Caco-2 (cell line): Measurements from ENCODE around the gene SEMA4C. TPM values are rescaled to one million over a fixed set of nuclear protein-coding genes. Genes with fewer than 3 reads are reported as not detected.

Experiments
- BruUV-seq: library from RNA; stranded (reverse); fragments of 400-500 nt; replicated peaks from 2 replicates; lab custom pipeline; 2021; lab: Mats Ljungman, UMichigan
- CTCF ChIA-PET: fragments of 300-600 bp; sonication (Branson Sonifier 250); formaldehyde crosslinking; loops from one replicate; lab custom pipeline; 2022; ENCODE audit warnings: antibody characterized with exemption; lab: Charles Lee
- POLR2A ChIA-PET: fragments of 300-600 bp; sonication (Branson Sonifier 250); formaldehyde crosslinking; loops from one replicate; lab custom pipeline; 2022; ENCODE audit warnings: antibody characterized with exemption; lab: Charles Lee
- DNase-seq, 2 experiments: peaks; one replicate each; pipeline versions ENCODE4 v3.0.0 to v3.0.0-alpha.2; 2020 to 2022
- H3K27me3 ChIP-seq: replicated peaks from 2 replicates; pipeline ENCODE4 v1.6.0; 2011; ENCODE audit warnings: low read length; ENCODE audit not compliant: control insufficient read depth, insufficient read depth
- H3K36me3 ChIP-seq: 2 replicates; pipeline ENCODE4 v1.5.1; 2011; ENCODE audit warnings: low read length; ENCODE audit not compliant: control insufficient read depth, insufficient read depth
- H3K4me1 ChIP-seq: fragments of 250-450 bp; sonication (Bioruptor Pico); 2 replicates; pipeline ENCODE4 v1.5.1; 2020; ENCODE audit warnings: mild to moderate bottlenecking
- H3K4me3 ChIP-seq: 2 replicates; pipeline ENCODE4 v1.5.1; 2011; ENCODE audit warnings: low read depth, mild to moderate bottlenecking, control low read depth, low read length
- H3K9me3 ChIP-seq: fragments of 250-450 bp; sonication (Bioruptor Pico); 2 replicates; pipeline ENCODE4 v1.5.1; 2020; ENCODE audit warnings: mild to moderate bottlenecking, moderate library complexity
- H3K27ac Mint-ChIP-seq: one replicate; pipeline ENCODE4 v1.8.0; 2022; ENCODE audit warnings: mixed read lengths; ENCODE audit not compliant: unreplicated experiment
- H3K27me3 Mint-ChIP-seq: one replicate; pipeline ENCODE4 v1.8.0; 2022; ENCODE audit warnings: mixed read lengths; ENCODE audit not compliant: insufficient read depth, unreplicated experiment
- H3K36me3 Mint-ChIP-seq: one replicate; pipeline ENCODE4 v1.8.0; 2022; ENCODE audit warnings: mild to moderate bottlenecking, mixed read lengths; ENCODE audit not compliant: insufficient read depth, unreplicated experiment
- H3K4me1 Mint-ChIP-seq: one replicate; pipeline ENCODE4 v1.8.0; 2022; ENCODE audit warnings: low read depth, mixed read lengths; ENCODE audit not compliant: unreplicated experiment
- H3K4me3 Mint-ChIP-seq: one replicate; pipeline ENCODE4 v1.8.0; 2022; ENCODE audit warnings: mild to moderate bottlenecking, moderate library complexity, mixed read lengths; ENCODE audit not compliant: unreplicated experiment
- H3K9me3 Mint-ChIP-seq: one replicate; pipeline ENCODE4 v1.8.0; 2022; ENCODE audit warnings: mixed read lengths; ENCODE audit not compliant: unreplicated experiment
- intact Hi-C: fragments of 100-400 bp; cut with micrococcal nuclease; formaldehyde crosslinking; loops from one replicate; pipeline ENCODE4 v1.10.0; 2022; ENCODE audit not compliant: unreplicated experiment
- total RNA-seq: library from RNA; stranded (reverse); gene quantifications from 2 replicates; pipeline ENCODE4 v1.2.3, GENCODE V29; 2022
- TF ChIP-seq, protein P1 (sequence below), 2 experiments: fragments of 200-600 bp in 1 of 2; IDR thresholded peaks; 1 replicate in 1 of 2; 2 replicates in 1 of 2; pipeline versions ENCODE4 v1.5.1 to v1.8.0; 2011 to 2022; ENCODE audit warnings: antibody characterized with exemption in 1 of 2, control low read depth in 1 of 2, inconsistent platforms in 1 of 2, low read depth in 1 of 2, low read length in 1 of 2, mild to moderate bottlenecking in 1 of 2, moderate library complexity in 1 of 2; ENCODE audit not compliant: insufficient read depth in 1 of 2, severe bottlenecking in 1 of 2, unreplicated experiment in 1 of 2

The SEMA4C gene
- total RNA-seq, 1 experiment from 2014 or later, result 29.9 TPM

DNA sequence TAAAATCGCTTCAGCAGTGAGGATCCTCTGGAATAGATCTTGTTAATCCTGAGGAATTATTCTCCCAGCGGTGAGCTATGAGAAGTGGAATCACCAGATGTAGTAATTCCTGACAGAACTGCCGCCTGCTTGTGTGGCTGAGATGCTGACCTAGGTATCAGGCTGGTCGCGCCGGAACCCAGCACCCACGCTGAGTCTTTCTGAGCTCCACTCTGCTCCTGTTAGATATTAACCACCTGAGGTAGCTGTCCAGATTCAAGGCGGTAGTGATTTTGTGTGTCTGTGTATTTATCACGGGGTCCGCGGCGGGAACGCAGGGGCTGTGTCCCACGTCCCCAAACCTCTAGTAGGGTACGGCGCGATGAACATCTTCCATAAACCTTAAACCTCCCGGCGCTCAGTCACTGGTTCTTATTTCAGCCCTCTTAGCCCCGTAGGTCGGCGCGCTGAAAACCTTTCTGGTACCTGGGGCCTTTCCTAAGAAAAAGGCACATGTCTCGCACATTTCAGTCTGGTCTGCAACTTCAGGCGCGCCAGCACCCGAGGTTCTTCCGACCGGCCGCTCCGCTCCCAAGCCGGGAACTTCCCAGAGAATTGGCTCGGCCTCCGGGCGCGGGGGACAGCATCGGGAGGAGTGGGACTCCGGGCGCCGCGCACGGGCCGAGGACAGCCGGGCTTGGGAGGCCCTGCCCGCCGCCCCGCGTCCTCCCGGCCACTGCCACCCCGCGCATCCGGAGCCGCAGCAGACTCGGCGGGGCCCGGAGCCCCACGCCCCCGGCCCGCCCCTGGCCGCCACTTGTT is 54.4 kb downstream of the SEMA4C start:
- Mint-ChIP-seq H3K9me3 (no peaks in the 10 kb centered on the region), H3K36me3 (peaks cover 54% of the 10 kb centered on the region), H3K4me3 (peak overlapping the region; percentile 84), H3K27me3 (no peaks in the 10 kb centered on the region), H3K27ac (peak overlapping the region; percentile 42), H3K4me1 (peaks cover 34% of the 10 kb centered on the region)
- ChIA-PET POLR2A (interaction anchor here (0.5 kb wide), 3 partner anchors 43 to 55 kb away, joined by 3 to 10 read pairs (median 7); no protein-coding TSS in a partner anchor), CTCF (interaction anchor here (1.0 to 1.8 kb wide), 5 partner anchors 42 to 54 kb away, joined by 4 to 11 read pairs (median 5); partner anchors contain the start of genes ANKRD39 and CNNM4)
- Histone ChIP-seq H3K9me3 (no peaks in the 10 kb centered on the region), H3K4me1 (peaks cover 24% of the 10 kb centered on the region), H3K4me3 (peak overlapping the region; percentile 96), H3K27me3 (no peaks in the 10 kb centered on the region), H3K36me3 (peaks cover 3% of the 10 kb centered on the region)
- intact Hi-C loops, result loop anchor here (2.0 to 5.0 kb wide), 3 partner anchors 53 to 178 kb away; partner anchors contain the start of gene KANSL3
- TF ChIP-seq, protein P1, sequence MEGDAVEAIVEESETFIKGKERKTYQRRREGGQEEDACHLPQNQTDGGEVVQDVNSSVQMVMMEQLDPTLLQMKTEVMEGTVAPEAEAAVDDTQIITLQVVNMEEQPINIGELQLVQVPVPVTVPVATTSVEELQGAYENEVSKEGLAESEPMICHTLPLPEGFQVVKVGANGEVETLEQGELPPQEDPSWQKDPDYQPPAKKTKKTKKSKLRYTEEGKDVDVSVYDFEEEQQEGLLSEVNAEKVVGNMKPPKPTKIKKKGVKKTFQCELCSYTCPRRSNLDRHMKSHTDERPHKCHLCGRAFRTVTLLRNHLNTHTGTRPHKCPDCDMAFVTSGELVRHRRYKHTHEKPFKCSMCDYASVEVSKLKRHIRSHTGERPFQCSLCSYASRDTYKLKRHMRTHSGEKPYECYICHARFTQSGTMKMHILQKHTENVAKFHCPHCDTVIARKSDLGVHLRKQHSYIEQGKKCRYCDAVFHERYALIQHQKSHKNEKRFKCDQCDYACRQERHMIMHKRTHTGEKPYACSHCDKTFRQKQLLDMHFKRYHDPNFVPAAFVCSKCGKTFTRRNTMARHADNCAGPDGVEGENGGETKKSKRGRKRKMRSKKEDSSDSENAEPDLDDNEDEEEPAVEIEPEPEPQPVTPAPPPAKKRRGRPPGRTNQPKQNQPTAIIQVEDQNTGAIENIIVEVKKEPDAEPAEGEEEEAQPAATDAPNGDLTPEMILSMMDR (IDR thresholded peaks at IDR 0.05; ENCODE audit: insufficient read depth in 1 of 2, low read depth in 1 of 2, low read length in 1 of 2, severe bottlenecking in 1 of 2, unreplicated experiment in 1 of 2), result no peak
- TSS peak; percentile 86 for BruUV-seq
- peak in 1 of 2 experiments; percentile 55 for DNase-seq

DNA sequence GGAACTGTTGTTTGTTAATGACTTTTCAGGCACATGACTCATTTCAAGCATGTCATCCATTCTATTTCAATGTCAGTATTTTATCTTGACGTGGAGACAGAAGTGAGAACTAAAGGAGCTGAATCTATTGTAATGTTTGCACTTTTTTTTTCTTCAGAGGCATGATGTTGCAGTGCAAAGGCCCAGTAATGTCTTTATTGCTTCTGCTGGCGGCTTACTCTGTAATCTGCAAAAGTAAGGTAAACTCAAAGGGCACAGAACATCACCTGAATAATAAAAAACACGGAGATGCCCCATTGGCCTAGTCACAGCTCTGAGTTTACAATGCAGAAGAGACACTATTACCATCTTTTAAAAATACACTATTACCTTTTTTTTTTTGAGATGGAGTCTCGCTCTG is 56.2 kb downstream of the SEMA4C start:
- POLR2A ChIA-PET, result no interaction called here
- no peak for DNase-seq
- peaks cover 8% of the 10 kb centered on the region for H3K4me1 ChIP-seq
- Mint-ChIP-seq H3K9me3 (no peaks in the 10 kb centered on the region), H3K36me3 (peaks cover 41% of the 10 kb centered on the region), H3K27ac (no peak overlapping the region), H3K4me1 (peaks cover 16% of the 10 kb centered on the region), H3K4me3 (no peak overlapping the region), H3K27me3 (no peaks in the 10 kb centered on the region)
- H3K36me3 ChIP-seq, result peaks cover 3% of the 10 kb centered on the region
- no TSS peak for BruUV-seq
- TF ChIP-seq, protein P1 (IDR thresholded peaks at IDR 0.05; ENCODE audit: insufficient read depth in 1 of 2, low read depth in 1 of 2, low read length in 1 of 2, severe bottlenecking in 1 of 2, unreplicated experiment in 1 of 2), result no peak
- H3K4me3 ChIP-seq, result no peak overlapping the region
- no peaks in the 10 kb centered on the region for H3K27me3 ChIP-seq
- CTCF ChIA-PET, result interaction anchor here (0.8 to 1.2 kb wide), 2 partner anchors 53 to 209 kb away, joined by 3 to 10 read pairs; partner anchors contain the start of gene CNNM4
- H3K9me3 ChIP-seq, result no peaks in the 10 kb centered on the region
- intact Hi-C loops, result no loop called here

DNA sequence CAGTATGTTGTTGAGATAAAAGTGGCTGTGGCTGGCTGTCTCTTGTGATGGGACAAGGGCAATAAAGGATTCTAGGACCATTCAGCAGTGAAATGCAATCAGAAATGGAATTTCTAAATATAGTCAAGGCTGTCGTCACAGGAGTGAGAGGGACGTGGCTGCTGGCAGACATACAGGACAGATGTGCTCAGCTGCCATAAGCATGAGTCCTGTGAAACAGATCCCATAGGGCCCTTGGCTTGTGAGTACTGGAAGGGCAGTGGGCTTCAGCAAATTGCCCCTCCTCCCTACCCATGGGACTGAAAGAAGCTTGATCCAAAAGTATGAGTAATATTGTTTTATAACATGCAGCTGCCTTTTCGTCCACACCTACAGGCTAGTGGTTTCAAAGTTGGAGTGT is 58.0 kb downstream of the SEMA4C start:
- Mint-ChIP-seq H3K36me3 (peaks cover 25% of the 10 kb centered on the region), H3K9me3 (no peaks in the 10 kb centered on the region), H3K4me1 (peaks cover 8% of the 10 kb centered on the region), H3K27ac (no peak overlapping the region), H3K27me3 (no peaks in the 10 kb centered on the region), H3K4me3 (no peak overlapping the region)
- no peak for DNase-seq
- intact Hi-C loops, result no loop called here
- Histone ChIP-seq H3K9me3 (no peaks in the 10 kb centered on the region), H3K36me3 (peaks cover 6% of the 10 kb centered on the region), H3K27me3 (no peaks in the 10 kb centered on the region), H3K4me1 (peaks cover 4% of the 10 kb centered on the region; the same call in 1 of the 2 replicates), H3K4me3 (no peak overlapping the region)
- ChIA-PET CTCF (no interaction called here), POLR2A (no interaction called here)
- no TSS peak for BruUV-seq
- TF ChIP-seq, protein P1 (IDR thresholded peaks at IDR 0.05; ENCODE audit: insufficient read depth in 1 of 2, low read depth in 1 of 2, low read length in 1 of 2, severe bottlenecking in 1 of 2, unreplicated experiment in 1 of 2), result no peak
